ENCODE data around the gene SLC5A1.
"Not testable (repeated sequence)": the region's sequence is repeated elsewhere in the genome, so short reads cannot be mapped to it uniquely, and the experiment has no call there.

The SLC5A1 gene

GRCh38 chr22:32144496-32145274 is 101.6 kb downstream of the SLC5A1 start:
- peak in 1 of 56 donors; percentile 4 for DNase-seq

DNA sequence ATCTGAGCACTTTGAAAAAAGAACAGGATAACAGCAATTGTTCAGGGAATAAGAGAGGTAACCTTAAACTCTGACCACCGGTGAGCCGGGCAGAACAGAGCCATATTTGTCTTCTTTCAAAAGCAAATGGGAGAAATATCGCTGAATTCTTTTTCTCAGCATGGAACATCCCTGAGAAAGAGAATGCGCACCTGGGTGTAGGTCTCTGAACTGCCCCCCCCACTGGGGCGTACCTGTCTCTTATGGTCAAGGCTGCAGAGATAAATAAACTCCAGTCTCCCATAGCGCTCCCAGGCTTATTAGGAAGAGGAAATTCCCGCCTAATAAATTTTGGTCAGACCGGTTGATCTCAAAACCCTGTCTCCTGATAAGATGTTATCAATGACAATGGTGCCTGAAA is 104.1 kb downstream of the SLC5A1 start:
- DNase-seq, result not testable (repeated sequence)

DNA sequence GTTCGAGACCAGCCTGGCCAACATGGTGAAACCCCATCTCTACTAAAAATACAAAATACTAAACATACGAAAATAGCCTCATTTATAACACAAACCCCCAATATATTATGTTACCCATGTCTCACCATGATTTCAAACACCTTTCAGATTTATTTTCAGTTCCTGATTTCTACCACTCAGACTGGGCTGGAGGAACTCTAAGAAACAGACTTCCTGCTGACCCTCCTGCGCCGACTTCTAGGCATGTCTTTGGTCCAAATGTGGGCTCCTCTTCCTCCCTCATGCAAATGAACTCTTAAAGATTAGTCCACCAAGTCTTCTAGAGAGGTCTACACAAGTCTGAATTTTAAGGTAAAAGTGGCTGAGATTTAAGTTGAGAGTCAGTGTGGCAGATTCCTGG is 105.3 kb downstream of the SLC5A1 start:
- DNase-seq, result not testable (repeated sequence)

DNA sequence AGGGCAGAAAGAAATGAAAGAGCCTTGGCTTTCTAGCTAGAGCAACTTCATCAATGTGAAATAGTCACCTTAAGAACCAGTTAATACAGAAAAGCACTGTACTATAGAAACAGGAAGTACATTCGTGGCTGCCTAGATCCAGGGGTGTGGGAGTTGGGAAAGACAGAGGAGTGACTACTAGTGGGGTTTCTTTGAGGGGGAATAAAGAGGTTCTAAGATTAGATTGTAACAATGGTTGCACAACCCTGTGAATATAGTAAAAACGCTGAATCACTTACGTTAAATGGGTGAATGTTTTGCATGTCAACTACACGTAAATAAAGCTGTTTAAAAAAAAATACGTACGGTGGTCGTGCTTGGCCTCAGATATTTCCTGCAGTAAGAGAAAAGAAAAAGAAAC is 107.6 kb downstream of the SLC5A1 start:
- DNase-seq, result not testable (repeated sequence)

- DNase-seq, result not testable (repeated sequence)
Measured at GRCh38 chr22:32151641-32152040, 108.6 kb downstream of the SLC5A1 start.

- not testable (repeated sequence) for DNase-seq
Measured at GRCh38 chr22:32154727-32155126, 111.7 kb downstream of the SLC5A1 start.

DNA sequence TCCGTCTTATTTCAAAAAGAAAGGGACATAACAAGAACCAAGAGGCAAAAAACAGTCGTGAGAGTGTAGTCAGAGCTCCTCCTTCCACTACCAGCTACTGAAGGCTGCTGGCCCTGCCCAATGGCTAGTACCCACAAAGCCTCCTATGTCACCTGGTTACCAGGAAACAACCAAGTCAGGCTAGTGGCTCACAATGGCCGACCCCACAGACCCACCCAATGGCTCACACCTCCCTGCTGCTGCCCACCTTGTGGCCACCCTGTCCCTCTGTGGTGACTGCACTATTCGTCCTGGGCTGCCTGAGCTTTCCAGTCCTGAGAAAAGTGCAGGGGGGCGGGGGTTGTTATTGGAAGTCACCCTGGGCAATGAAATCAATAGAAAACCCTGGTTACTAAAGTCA is 114.6 kb downstream of the SLC5A1 start:
- DNase-seq, result not testable (repeated sequence)

- DNase-seq, result no peak
Measured at GRCh38 chr22:32158712-32159533, 115.9 kb downstream of the SLC5A1 start, which contains the start of gene C22orf42. Gene C22orf42, minus strand, starts transcription at chr22:32159303. Its CDS starts 88 bp downstream, at chr22:32159215.

GRCh38 chr22:32160411-32160810 is 117.3 kb downstream of the SLC5A1 start:
- not testable (repeated sequence) for DNase-seq
